WTC11 (cell line): ENCODE measurements around the gene RFC5. TPM values are rescaled to one million over a fixed set of nuclear protein-coding genes. Genes with fewer than 3 reads are reported as not detected.

Experiments
- ATAC-seq: fragments of 200-7000 bp; cut with Tn5 transposase; 2 replicates; pipeline ENCODE4 v1.10.0; 2021; ENCODE audit warnings: mild to moderate bottlenecking, moderate library complexity
- CTCF ChIA-PET: fragments of 300-600 bp; sonication (Branson Sonifier 250); formaldehyde crosslinking; loops from one replicate; lab custom pipeline; 2021; ENCODE audit warnings: antibody characterized with exemption; lab: Charles Lee
- POLR2A ChIA-PET: fragments of 350-600 bp; sonication (Branson Sonifier 250); formaldehyde crosslinking; loops from one replicate; lab custom pipeline; 2021; ENCODE audit warnings: antibody characterized with exemption; lab: Charles Lee
- DNase-seq: peaks from one replicate; pipeline ENCODE4 v3.0.0; 2021; ENCODE audit warnings: low spot score
- H3K27ac Mint-ChIP-seq: 2 replicates; pipeline ENCODE4 v1.8.0; 2021; ENCODE audit warnings: mixed read lengths
- H3K27me3 Mint-ChIP-seq: 2 replicates; pipeline ENCODE4 v1.8.0; 2021; ENCODE audit warnings: low read depth, mild to moderate bottlenecking, moderate library complexity, mixed read lengths
- H3K36me3 Mint-ChIP-seq: 2 replicates; pipeline ENCODE4 v1.8.0; 2021; ENCODE audit warnings: mixed read lengths
- H3K4me1 Mint-ChIP-seq: 2 replicates; pipeline ENCODE4 v1.8.0; 2022; ENCODE audit warnings: mixed read lengths
- H3K4me3 Mint-ChIP-seq: 2 replicates; pipeline ENCODE4 v1.8.0; 2021; ENCODE audit warnings: mild to moderate bottlenecking, moderate library complexity, mixed read lengths
- H3K9me3 Mint-ChIP-seq: 2 replicates; pipeline ENCODE4 v1.8.0; 2021; ENCODE audit warnings: mixed read lengths
- EMX1 ChIP-seq: fragments of 250-450 bp; sonication (Bioruptor Pico); IDR thresholded peaks from 2 replicates; pipeline ENCODE4 v1.8.0; 2021; ENCODE audit warnings: mild to moderate bottlenecking
- FOXK1 ChIP-seq: sonication (generic); formaldehyde crosslinking; IDR thresholded peaks from 2 replicates; pipeline ENCODE4 v1.8.0; 2022; ENCODE audit warnings: mild to moderate bottlenecking, moderate library complexity, missing genetic modification reagents
- GTF2I ChIP-seq: fragments of 250-450 bp; sonication (Bioruptor Pico); conservative IDR thresholded peaks from 2 replicates; pipeline ENCODE4 v1.4.0; 2021; ENCODE audit warnings: mild to moderate bottlenecking
- MXD4 ChIP-seq: fragments of 250-450 bp; sonication (Bioruptor Pico); IDR thresholded peaks from 2 replicates; pipeline ENCODE4 v1.8.0; 2021; ENCODE audit warnings: mild to moderate bottlenecking, moderate library complexity, borderline replicate concordance
- ZNF416 ChIP-seq: fragments of 250-450 bp; sonication (Bioruptor Pico); IDR thresholded peaks from 2 replicates; pipeline ENCODE4 v1.9.0; 2021; ENCODE audit warnings: mild to moderate bottlenecking, inconsistent platforms
- total RNA-seq: library from RNA; stranded (reverse); gene quantifications from 3 replicates; pipeline ENCODE4 v1.2.3, GENCODE V29; 2021
- TF ChIP-seq, protein P1 (sequence below): sonication (generic); formaldehyde crosslinking; IDR thresholded peaks from 2 replicates; pipeline ENCODE4 v1.8.1; 2022; ENCODE audit warnings: mild to moderate bottlenecking, moderate library complexity, missing genetic modification reagents
- TF ChIP-seq, protein P2 (sequence below): fragments of 250-450 bp; sonication (Bioruptor Pico); IDR thresholded peaks from 2 replicates; pipeline ENCODE4 v1.8.0; 2021; ENCODE audit warnings: mild to moderate bottlenecking
- TF ChIP-seq, protein P3 (sequence below): sonication (generic); formaldehyde crosslinking; IDR thresholded peaks from 2 replicates; pipeline ENCODE4 v1.8.0; 2023; ENCODE audit warnings: missing genetic modification reagents
- TF ChIP-seq, protein P4 (sequence below): sonication (generic); formaldehyde crosslinking; IDR thresholded peaks from 2 replicates; pipeline ENCODE4 v1.8.1; 2022; ENCODE audit warnings: low read depth, missing genetic modification reagents, borderline replicate concordance
- TF ChIP-seq, protein P5 (sequence below): fragments of 250-450 bp; sonication (Bioruptor Pico); IDR thresholded peaks from 2 replicates; pipeline ENCODE4 v1.9.0; 2021; ENCODE audit warnings: mild to moderate bottlenecking
- TF ChIP-seq, protein P6 (sequence below): sonication (generic); formaldehyde crosslinking; IDR thresholded peaks from 2 replicates; pipeline ENCODE4 v1.8.0; 2022; ENCODE audit warnings: missing genetic modification reagents
- TF ChIP-seq, protein P7 (sequence below): sonication (generic); formaldehyde crosslinking; conservative IDR thresholded peaks from 2 replicates; pipeline ENCODE4 v1.8.1; 2022; ENCODE audit warnings: mild to moderate bottlenecking, missing genetic modification reagents
- TF ChIP-seq, protein P8 (sequence below): sonication (generic); formaldehyde crosslinking; IDR thresholded peaks from 2 replicates; pipeline ENCODE4 v1.8.0; 2023; ENCODE audit warnings: missing genetic modification reagents, mild to moderate bottlenecking, borderline replicate concordance
- TF ChIP-seq, protein P9 (sequence below): sonication (generic); formaldehyde crosslinking; IDR thresholded peaks from 2 replicates; pipeline ENCODE4 v1.8.1; 2023; ENCODE audit warnings: mild to moderate bottlenecking, missing genetic modification reagents, borderline replicate concordance

The RFC5 gene
- total RNA-seq, 1 experiment from 2014 or later, result 35.2 TPM

DNA sequence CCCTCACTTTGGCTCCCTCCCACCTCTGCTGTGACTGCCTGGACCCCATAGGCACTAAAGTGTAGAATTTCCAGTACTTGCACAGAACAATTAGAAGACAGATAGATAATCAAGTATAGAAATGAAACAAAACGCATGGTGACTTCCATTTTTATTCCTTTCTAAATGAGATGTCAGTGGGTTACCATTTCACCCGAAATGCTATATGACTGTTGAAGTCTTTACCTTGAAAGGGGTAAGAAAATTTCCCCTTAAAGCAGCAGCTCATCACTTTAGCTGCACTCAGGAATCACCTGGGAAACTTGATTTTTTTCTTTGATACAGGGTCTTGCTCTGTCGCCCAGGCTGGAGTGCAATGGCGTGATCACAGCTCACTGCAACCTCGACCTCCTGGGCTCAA, 35.2 kb upstream of the RFC5 start:
- TF ChIP-seq EMX1 (CRISPR knock-in tag), result no peak
- TF ChIP-seq FOXK1, result no peak
- TF ChIP-seq, protein P1, sequence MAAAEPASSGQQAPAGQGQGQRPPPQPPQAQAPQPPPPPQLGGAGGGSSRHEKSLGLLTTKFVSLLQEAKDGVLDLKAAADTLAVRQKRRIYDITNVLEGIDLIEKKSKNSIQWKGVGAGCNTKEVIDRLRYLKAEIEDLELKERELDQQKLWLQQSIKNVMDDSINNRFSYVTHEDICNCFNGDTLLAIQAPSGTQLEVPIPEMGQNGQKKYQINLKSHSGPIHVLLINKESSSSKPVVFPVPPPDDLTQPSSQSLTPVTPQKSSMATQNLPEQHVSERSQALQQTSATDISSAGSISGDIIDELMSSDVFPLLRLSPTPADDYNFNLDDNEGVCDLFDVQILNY (CRISPR knock-in tag), result no peak
- TF ChIP-seq ZNF416, result no peak
- TF ChIP-seq, protein P2, sequence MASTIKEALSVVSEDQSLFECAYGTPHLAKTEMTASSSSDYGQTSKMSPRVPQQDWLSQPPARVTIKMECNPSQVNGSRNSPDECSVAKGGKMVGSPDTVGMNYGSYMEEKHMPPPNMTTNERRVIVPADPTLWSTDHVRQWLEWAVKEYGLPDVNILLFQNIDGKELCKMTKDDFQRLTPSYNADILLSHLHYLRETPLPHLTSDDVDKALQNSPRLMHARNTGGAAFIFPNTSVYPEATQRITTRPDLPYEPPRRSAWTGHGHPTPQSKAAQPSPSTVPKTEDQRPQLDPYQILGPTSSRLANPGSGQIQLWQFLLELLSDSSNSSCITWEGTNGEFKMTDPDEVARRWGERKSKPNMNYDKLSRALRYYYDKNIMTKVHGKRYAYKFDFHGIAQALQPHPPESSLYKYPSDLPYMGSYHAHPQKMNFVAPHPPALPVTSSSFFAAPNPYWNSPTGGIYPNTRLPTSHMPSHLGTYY (CRISPR knock-in tag), result no peak
- TF ChIP-seq, protein P3, sequence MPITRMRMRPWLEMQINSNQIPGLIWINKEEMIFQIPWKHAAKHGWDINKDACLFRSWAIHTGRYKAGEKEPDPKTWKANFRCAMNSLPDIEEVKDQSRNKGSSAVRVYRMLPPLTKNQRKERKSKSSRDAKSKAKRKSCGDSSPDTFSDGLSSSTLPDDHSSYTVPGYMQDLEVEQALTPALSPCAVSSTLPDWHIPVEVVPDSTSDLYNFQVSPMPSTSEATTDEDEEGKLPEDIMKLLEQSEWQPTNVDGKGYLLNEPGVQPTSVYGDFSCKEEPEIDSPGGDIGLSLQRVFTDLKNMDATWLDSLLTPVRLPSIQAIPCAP (CRISPR knock-in tag), result no peak
- TF ChIP-seq GTF2I, result no peak
- TF ChIP-seq, protein P4, sequence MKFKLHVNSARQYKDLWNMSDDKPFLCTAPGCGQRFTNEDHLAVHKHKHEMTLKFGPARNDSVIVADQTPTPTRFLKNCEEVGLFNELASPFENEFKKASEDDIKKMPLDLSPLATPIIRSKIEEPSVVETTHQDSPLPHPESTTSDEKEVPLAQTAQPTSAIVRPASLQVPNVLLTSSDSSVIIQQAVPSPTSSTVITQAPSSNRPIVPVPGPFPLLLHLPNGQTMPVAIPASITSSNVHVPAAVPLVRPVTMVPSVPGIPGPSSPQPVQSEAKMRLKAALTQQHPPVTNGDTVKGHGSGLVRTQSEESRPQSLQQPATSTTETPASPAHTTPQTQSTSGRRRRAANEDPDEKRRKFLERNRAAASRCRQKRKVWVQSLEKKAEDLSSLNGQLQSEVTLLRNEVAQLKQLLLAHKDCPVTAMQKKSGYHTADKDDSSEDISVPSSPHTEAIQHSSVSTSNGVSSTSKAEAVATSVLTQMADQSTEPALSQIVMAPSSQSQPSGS (CRISPR knock-in tag), result no peak
- TF ChIP-seq, protein P5, sequence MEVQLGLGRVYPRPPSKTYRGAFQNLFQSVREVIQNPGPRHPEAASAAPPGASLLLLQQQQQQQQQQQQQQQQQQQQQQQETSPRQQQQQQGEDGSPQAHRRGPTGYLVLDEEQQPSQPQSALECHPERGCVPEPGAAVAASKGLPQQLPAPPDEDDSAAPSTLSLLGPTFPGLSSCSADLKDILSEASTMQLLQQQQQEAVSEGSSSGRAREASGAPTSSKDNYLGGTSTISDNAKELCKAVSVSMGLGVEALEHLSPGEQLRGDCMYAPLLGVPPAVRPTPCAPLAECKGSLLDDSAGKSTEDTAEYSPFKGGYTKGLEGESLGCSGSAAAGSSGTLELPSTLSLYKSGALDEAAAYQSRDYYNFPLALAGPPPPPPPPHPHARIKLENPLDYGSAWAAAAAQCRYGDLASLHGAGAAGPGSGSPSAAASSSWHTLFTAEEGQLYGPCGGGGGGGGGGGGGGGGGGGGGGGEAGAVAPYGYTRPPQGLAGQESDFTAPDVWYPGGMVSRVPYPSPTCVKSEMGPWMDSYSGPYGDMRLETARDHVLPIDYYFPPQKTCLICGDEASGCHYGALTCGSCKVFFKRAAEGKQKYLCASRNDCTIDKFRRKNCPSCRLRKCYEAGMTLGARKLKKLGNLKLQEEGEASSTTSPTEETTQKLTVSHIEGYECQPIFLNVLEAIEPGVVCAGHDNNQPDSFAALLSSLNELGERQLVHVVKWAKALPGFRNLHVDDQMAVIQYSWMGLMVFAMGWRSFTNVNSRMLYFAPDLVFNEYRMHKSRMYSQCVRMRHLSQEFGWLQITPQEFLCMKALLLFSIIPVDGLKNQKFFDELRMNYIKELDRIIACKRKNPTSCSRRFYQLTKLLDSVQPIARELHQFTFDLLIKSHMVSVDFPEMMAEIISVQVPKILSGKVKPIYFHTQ (CRISPR knock-in tag), result no peak
- TF ChIP-seq, protein P6, sequence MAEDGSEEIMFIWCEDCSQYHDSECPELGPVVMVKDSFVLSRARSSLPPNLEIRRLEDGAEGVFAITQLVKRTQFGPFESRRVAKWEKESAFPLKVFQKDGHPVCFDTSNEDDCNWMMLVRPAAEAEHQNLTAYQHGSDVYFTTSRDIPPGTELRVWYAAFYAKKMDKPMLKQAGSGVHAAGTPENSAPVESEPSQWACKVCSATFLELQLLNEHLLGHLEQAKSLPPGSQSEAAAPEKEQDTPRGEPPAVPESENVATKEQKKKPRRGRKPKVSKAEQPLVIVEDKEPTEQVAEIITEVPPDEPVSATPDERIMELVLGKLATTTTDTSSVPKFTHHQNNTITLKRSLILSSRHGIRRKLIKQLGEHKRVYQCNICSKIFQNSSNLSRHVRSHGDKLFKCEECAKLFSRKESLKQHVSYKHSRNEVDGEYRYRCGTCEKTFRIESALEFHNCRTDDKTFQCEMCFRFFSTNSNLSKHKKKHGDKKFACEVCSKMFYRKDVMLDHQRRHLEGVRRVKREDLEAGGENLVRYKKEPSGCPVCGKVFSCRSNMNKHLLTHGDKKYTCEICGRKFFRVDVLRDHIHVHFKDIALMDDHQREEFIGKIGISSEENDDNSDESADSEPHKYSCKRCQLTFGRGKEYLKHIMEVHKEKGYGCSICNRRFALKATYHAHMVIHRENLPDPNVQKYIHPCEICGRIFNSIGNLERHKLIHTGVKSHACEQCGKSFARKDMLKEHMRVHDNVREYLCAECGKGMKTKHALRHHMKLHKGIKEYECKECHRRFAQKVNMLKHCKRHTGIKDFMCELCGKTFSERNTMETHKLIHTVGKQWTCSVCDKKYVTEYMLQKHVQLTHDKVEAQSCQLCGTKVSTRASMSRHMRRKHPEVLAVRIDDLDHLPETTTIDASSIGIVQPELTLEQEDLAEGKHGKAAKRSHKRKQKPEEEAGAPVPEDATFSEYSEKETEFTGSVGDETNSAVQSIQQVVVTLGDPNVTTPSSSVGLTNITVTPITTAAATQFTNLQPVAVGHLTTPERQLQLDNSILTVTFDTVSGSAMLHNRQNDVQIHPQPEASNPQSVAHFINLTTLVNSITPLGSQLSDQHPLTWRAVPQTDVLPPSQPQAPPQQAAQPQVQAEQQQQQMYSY (CRISPR knock-in tag), result no peak
- no peak for TF ChIP-seq MXD4 (CRISPR knock-in tag)
- TF ChIP-seq, protein P7, sequence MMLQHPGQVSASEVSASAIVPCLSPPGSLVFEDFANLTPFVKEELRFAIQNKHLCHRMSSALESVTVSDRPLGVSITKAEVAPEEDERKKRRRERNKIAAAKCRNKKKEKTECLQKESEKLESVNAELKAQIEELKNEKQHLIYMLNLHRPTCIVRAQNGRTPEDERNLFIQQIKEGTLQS (CRISPR knock-in tag), result no peak
- TF ChIP-seq, protein P8, sequence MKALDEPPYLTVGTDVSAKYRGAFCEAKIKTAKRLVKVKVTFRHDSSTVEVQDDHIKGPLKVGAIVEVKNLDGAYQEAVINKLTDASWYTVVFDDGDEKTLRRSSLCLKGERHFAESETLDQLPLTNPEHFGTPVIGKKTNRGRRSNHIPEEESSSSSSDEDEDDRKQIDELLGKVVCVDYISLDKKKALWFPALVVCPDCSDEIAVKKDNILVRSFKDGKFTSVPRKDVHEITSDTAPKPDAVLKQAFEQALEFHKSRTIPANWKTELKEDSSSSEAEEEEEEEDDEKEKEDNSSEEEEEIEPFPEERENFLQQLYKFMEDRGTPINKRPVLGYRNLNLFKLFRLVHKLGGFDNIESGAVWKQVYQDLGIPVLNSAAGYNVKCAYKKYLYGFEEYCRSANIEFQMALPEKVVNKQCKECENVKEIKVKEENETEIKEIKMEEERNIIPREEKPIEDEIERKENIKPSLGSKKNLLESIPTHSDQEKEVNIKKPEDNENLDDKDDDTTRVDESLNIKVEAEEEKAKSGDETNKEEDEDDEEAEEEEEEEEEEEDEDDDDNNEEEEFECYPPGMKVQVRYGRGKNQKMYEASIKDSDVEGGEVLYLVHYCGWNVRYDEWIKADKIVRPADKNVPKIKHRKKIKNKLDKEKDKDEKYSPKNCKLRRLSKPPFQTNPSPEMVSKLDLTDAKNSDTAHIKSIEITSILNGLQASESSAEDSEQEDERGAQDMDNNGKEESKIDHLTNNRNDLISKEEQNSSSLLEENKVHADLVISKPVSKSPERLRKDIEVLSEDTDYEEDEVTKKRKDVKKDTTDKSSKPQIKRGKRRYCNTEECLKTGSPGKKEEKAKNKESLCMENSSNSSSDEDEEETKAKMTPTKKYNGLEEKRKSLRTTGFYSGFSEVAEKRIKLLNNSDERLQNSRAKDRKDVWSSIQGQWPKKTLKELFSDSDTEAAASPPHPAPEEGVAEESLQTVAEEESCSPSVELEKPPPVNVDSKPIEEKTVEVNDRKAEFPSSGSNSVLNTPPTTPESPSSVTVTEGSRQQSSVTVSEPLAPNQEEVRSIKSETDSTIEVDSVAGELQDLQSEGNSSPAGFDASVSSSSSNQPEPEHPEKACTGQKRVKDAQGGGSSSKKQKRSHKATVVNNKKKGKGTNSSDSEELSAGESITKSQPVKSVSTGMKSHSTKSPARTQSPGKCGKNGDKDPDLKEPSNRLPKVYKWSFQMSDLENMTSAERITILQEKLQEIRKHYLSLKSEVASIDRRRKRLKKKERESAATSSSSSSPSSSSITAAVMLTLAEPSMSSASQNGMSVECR (CRISPR knock-in tag), result no peak
- TF ChIP-seq, protein P9, sequence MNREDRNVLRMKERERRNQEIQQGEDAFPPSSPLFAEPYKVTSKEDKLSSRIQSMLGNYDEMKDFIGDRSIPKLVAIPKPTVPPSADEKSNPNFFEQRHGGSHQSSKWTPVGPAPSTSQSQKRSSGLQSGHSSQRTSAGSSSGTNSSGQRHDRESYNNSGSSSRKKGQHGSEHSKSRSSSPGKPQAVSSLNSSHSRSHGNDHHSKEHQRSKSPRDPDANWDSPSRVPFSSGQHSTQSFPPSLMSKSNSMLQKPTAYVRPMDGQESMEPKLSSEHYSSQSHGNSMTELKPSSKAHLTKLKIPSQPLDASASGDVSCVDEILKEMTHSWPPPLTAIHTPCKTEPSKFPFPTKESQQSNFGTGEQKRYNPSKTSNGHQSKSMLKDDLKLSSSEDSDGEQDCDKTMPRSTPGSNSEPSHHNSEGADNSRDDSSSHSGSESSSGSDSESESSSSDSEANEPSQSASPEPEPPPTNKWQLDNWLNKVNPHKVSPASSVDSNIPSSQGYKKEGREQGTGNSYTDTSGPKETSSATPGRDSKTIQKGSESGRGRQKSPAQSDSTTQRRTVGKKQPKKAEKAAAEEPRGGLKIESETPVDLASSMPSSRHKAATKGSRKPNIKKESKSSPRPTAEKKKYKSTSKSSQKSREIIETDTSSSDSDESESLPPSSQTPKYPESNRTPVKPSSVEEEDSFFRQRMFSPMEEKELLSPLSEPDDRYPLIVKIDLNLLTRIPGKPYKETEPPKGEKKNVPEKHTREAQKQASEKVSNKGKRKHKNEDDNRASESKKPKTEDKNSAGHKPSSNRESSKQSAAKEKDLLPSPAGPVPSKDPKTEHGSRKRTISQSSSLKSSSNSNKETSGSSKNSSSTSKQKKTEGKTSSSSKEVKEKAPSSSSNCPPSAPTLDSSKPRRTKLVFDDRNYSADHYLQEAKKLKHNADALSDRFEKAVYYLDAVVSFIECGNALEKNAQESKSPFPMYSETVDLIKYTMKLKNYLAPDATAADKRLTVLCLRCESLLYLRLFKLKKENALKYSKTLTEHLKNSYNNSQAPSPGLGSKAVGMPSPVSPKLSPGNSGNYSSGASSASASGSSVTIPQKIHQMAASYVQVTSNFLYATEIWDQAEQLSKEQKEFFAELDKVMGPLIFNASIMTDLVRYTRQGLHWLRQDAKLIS (CRISPR knock-in tag), result no peak
- DNase-seq (no peak), ATAC-seq (no peak)
- peaks cover 4% of the 10 kb centered on the region; the same call in 1 of the 2 replicates for H3K9me3 Mint-ChIP-seq
- ChIA-PET CTCF (interaction anchor here (0.6 kb wide), 2 partner anchors 108 to 366 kb away, joined by 3 to 4 read pairs; no protein-coding TSS in a partner anchor), POLR2A (no interaction called here)
- no peaks in the 10 kb centered on the region for H3K4me1 Mint-ChIP-seq
- no peaks in the 10 kb centered on the region for H3K36me3 Mint-ChIP-seq
- no peak overlapping the region for H3K4me3 Mint-ChIP-seq
- no peak overlapping the region for H3K27ac Mint-ChIP-seq
- no peaks in the 10 kb centered on the region; the same call in 1 of the 2 replicates for H3K27me3 Mint-ChIP-seq
